Pulmonary artery endothelial cell (primary cell): ENCODE measurements around the gene DAPK2. TPM values are rescaled to one million over a fixed set of nuclear protein-coding genes. Genes with fewer than 3 reads are reported as not detected.
"Not testable (repeated sequence)": the region's sequence is repeated elsewhere in the genome, so short reads cannot be mapped to it uniquely, and the experiment has no call there.

Experiments
- DNase-seq: peaks from one replicate; pipeline ENCODE4 v3.0.0-alpha.2; 2011; ENCODE audit warnings: low read depth, low spot score
- total RNA-seq: library from RNA; depleted of rRNA; stranded (reverse); fragments of >200 nt; gene quantifications from 2 replicates; pipeline ENCODE4 v1.2.3, GENCODE V29; 2014

DAPK2 gene
- total RNA-seq, 1 donor from 2014 or later, result 5.3 TPM

DNA sequence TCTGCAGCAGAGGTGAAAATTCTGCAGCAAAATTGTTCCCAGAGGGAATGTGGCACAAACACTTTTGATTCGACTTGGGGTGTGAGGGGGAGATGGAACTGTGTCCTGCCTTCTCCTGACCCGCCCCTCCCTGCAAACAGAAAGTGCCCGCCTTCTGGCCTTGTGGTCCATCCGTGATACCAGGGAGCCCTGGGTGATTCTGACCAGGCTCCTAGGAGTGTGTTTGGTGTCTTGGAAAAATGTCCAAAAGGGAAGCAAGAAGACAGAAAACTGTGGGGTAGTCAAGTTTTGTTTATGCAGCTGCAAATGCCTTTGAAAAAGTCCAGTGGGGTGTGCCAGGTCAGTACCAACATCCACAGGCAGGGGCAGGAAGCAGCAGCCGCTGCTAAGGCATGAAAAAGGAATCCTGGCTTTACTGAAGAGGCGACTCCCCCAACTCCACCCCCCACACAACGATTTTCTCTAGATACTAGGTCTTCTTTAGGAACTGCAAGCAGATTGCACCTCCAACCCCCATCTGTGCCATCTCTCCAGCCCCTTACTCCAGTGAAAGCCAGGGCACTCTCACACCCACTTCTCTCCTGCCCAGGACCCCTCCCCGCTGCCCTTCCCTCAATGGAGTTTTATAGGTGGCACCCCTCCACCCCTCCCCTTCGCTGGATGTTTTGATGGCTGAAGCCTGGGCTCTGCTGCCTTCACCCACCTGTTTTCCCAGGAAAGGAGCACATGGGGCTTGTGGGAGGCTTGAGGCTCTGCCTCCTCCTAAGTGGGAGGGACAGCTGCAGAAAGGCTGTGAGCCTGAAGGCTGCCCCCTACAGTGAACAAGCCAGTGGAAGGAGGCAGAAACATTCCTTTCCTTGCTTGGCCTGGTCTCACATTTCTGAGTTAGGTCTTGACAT lies 130.2 kb downstream of the DAPK2 start:
- no peak for DNase-seq

- no peak for DNase-seq
Observed at GRCh38 chr15:63915209-63915872, 130.9 kb downstream of the DAPK2 start.

- DNase-seq, result no peak
Observed at GRCh38 chr15:63913786-63914315, 132.4 kb downstream of the DAPK2 start.

- no peak for DNase-seq
Observed at GRCh38 chr15:63913336-63913735, 132.9 kb downstream of the DAPK2 start.

- DNase-seq, result no peak
Observed at GRCh38 chr15:63912061-63912615, 134.1 kb downstream of the DAPK2 start.

- no peak for DNase-seq
Observed at GRCh38 chr15:63911160-63911559, 135.1 kb downstream of the DAPK2 start.

DNA sequence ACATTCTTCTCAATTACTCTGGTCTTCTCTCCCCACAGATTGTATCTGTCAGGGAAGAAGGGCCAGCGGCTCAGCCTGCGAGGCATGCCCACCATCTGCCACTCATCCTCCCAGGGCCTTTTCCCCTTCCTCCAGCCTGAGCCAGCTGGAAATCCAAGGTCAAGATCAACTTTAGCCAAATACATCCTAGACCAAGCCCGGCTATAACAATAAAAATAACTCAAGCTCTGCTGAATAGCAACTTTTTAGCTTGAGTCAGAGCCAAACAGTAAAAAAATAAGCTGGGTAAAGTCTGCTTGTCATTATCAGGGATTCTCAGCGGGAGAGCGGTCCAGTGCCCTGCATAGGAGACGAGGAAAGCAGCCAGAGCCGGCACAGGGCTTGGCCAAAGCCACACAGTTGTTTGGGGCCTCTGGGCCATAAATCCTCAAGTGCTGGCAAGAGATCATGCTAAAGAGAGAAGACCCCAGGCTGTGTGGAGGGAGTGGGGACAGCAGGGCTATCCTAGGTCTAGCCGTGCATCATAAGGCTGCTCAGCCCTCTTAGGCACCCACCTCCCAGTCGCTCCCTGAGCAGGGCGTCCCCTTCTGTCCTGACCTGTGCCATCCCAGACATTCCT lies 136.4 kb downstream of the DAPK2 start:
- peak; percentile 57 for DNase-seq

- peak; percentile 29 for DNase-seq
Observed at GRCh38 chr15:63908991-63909390, 137.3 kb downstream of the DAPK2 start.

DNA sequence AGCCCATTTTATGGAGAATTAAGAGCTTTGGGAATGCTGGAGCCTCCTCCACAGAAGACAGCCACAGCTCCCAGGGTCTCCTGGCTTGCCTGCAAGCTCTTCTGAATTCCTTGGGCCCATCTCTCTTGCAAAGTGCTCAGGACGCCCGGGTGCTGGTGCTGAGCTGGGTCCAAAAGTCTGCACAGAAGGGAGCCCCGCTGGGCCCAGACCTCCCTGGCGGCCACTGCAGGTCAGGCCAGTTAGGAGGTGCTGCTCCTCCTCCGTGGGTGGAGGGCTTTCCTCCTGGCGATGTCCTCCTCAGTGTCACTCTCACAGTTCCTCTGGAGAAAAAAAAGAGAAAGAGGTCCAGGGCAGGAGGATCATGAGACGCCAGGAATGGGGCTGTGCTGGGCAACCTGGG lies 138.0 kb downstream of the DAPK2 start:
- no peak for DNase-seq

- no peak for DNase-seq
Observed at GRCh38 chr15:63907521-63907920, 138.8 kb downstream of the DAPK2 start.

DNA sequence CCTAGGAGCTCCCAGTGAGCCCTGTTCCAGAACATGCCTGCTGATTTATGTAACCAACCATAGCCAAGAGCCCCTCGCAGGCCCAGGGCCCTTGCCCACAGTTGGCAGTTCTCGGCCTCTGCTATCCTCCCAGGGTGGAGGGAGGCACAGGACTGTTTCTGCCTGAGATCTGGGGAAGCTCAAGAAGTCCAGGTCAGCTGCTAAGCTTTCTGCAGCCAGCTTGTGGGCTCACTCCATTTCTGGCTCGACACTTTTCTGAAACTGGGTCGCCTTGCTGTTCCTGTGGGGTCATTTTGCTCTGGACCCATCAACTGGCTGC lies 140.1 kb downstream of the DAPK2 start:
- DNase-seq, result no peak

GRCh38 chr15:63905558-63906265 lies 140.6 kb downstream of the DAPK2 start:
- DNase-seq, result peak; percentile 58

GRCh38 chr15:63905131-63905530 lies 141.2 kb downstream of the DAPK2 start:
- no peak for DNase-seq

DNA sequence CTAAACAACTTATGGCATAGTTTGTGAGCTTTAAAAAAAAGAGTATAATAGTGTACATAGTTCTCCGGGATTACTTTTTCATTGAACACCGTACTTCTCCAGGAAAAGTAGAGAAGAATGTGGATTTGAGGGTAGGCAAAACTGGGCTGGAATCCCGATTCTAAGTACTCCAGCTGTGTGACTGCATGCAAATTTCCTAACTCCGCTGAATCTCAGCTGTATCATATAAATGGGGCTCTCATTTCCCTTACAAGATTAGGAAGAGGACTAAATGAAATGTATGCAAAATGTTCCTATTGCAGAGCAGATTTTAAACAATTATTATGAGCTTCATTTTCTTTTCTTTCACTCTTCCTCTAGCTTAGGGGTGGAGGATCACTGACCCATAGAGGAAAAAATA lies 142.2 kb downstream of the DAPK2 start:
- no peak for DNase-seq

- DNase-seq, result no peak
Observed at GRCh38 chr15:63902671-63903035, 143.6 kb downstream of the DAPK2 start.

DNA sequence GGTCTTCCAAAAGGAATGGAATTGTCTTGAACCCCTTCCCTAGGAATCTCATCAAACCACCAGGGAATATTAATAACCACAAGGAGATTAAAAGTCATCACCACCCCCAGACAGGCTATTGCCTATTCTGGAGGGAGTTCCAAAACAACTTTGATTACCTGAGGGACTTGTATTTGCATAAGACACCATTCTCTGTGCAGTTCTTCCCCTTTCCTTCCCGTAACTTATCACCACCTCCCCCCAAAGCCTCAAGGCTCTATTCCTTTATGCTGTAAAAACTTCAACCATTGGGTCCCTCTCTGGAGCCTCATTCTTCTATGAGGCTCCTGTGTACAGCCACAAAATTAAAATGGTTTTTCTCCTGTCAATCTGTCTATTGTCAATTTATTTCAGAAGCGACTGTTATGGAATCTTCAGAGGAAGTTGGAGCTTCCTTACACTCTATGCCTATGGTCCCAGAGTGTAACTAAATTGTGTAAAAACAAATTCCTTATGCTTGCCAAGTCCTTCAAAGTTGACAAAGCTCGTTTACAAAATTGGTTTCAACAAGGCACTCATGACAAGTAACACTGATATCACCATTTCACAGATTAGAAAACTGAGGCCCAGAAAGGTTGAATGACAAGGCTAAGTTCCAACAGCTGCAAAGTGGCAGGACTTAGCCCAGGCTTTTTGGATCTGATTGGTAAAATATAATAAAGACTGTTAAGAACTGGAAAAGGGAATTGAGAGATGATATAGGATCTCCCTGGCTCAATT lies 144.2 kb downstream of the DAPK2 start:
- no peak for DNase-seq

- DNase-seq, result no peak
Observed at GRCh38 chr15:63900306-63900705, 146.0 kb downstream of the DAPK2 start.

DNA sequence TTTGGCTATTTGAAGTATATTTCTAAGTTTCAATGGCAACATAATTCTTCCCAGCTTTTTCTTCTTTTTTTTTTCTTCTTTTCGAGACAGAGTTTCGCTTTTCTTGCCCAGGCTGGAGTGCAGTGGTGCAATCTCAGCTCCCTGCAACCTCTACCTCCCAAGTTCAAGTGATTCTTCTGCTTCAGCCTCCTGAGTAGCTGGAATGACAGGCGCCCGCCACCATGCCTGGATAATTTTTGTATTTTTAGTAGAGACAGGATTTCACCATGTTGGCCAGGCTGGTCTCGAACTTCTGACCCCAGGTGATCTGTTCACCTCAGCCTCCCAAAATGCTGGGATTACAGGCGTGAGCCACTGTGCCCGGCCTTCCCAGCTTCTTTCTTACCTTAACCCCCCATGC lies 146.7 kb downstream of the DAPK2 start:
- not testable (repeated sequence) for DNase-seq

- no peak for DNase-seq
Observed at GRCh38 chr15:63899193-63899592, 147.1 kb downstream of the DAPK2 start.

- peak; percentile 22 for DNase-seq
Observed at GRCh38 chr15:63896336-63897115, 149.8 kb downstream of the DAPK2 start.
